ENCODE data around the gene GRHPR.

The GRHPR gene

DNA sequence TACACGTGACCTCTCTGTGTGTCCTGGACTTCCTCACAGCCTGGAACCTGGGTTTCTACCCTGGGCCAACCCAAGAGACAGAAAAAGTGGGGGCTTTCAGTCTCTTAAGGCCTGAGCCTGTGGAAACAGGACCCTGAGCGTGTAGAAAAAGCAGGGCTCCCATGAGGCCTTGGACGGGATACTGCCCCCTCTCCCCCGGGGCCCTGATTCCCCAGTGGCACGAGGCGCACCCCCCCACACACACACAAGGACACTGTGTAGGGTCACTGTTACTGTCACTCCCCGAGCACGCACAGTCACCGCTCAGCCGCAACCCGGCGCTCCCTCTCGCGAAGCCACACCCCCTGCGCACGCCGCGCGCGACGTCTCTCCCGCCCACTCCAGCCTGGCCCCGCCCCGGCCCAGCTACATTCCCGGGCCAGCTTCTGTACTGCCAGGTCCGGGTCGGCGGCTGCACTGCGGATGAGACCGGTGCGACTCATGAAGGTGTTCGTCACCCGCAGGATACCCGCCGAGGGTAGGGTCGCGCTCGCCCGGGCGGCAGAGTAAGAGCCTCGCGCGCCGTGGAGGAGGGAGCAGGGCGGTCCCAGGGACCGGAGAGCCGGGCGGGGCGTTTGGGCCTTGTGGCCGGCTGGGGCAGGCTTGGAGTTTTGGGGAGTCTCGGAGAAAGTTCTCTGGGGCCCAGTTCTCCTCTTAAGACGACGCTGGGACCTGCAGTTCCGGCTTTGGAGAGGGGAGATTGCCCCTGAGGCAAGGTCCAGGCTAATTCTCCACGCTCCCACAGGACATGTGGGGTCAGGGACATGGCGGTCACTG is at the start of gene GRHPR:
Gene GRHPR (plus strand): TSS at position 408 of the 816 bp plus-strand sequence. CDS start 55 bp downstream, at position 463.
- DNase-seq = peak; percentile 89 to 99 (median 96)
- intact Hi-C loops (cut with DNase I) = no loop called here

DNA sequence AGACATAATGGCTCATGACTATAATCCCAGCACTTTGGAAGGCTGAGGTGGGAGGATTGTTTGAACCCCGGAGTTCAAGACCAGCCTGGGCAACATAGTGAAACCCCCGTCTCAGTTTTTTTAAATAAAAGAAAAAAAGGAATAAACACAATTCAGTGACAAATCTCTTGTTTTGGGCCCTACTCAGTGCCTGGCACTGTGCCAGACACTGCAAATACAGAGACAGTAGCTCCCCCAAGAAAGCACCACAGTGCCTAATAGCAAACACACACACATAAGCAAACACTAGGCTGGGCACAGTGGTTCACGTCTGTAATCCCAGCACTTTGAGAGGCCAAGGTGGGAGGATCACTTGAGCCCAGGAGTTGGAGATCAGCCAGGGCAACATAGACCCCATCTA is 49.7 kb upstream of the GRHPR start:
- no peak for DNase-seq
- intact Hi-C loops (cut with DNase I) = no loop called here

- no peak for DNase-seq
- intact Hi-C loops (cut with DNase I) = no loop called here
These were observed 48.9 kb upstream of the GRHPR start for GRCh38 chr9:37373621-37374020.

DNA sequence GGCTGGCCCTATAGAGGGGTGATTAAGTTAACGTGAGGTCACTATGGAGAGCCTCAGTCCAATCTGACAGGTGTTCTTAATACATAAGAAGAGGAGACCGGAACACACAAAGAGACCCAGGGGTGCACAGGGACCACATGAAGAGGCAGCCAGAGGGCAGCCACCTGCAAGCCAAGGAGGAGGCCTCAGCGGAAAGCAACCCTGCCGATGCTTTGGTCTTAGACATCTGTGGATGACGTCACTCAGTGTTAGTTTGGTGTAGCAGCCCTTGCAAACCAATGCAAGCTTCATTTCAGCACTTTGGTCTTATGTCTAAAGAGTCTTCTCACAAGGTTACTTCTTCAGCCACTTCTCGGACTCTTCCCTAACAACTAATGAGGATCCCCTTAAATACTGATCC is 47.6 kb upstream of the GRHPR start:
- intact Hi-C loops (cut with DNase I) = no loop called here
- DNase-seq = no peak

GRCh38 chr9:37377688-37378612 is 44.5 kb upstream of the GRHPR start:
- intact Hi-C loops (cut with DNase I) = no loop called here
- no peak for DNase-seq

DNA sequence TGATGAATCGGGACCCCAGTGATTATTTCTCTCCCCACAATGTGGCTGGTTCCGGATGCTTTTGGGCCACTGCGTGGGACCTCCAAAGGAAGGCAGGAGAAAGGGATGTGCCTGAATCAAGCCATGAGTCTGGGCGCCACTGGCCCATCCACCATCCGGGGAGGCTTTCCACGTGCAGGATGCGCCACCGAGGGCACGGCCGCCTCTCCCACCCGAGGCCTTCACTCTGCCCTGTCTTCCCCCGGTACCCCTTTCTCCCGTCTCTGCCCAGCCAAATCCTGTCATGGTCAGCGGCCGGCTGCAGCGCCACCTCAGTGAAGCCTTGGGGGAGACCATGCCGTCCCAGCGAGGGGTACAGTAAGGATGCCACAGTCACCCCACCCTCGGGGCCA is 43.9 kb upstream of the GRHPR start:
- intact Hi-C loops (cut with DNase I) = no loop called here
- DNase-seq = no peak

GRCh38 chr9:37379835-37380234 is 42.7 kb upstream of the GRHPR start:
- no peak for DNase-seq
- intact Hi-C loops (cut with DNase I) = no loop called here

DNA sequence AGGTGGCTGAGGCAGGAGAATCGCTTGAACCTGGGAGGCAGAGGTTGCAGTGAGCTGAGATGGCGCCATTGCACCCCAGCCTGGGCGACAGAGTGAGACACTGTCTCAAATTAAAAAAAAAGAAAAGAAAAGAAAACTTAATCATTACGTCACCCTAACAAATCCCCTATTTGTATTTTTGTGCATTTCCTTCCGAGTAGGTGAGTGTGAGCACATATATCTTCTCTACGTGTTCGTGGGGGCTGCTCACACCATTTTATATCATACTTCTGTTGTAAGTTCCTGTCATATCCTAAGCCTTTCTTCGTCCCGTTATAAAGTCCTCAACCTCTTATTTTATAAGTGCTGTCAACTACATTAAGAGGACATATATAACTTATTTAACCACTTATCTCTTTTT is 41.9 kb upstream of the GRHPR start:
- intact Hi-C loops (cut with DNase I) = no loop called here
- DNase-seq = no peak

- intact Hi-C loops (cut with DNase I) = no loop called here
- DNase-seq = no peak
These were observed 41.3 kb upstream of the GRHPR start for GRCh38 chr9:37381094-37381741.

DNA sequence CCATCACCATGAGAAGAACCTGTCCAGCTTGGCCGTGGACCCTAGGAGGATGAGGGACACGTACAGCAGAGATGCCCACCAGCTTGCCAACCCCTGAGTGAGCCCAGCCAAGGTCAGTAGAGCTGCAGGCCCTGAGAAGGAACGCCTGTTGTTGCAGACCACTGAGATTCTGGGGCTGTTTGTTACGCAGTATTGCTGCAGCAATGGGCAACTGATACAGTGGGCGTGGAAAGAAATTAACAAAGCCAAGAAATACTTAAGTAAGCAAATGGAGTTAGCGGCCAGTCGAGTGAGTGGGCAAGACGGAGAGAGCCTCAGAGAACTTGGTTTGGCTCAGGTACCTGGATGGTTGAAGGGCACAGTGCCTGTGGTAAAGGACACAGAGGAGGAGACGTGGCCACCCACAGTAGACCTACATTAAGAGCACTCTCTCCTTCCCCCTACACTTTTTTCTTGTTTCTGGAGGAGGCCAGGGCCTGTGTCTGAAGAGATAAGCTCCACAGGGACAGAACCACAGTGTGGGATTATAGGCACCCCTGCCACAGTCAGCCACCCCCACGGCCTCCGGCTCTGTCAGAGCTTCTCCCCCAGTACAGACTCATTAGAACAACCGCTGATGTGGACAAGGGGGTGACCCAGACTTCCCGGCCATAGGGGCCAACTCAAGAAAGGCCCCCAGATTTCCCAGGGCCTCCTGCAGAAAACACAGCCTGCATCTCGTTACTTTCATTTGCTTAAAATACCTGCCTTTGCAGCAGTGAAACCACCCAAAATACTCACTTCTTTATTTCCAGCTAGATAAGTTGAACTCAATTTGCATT is 40.1 kb upstream of the GRHPR start:
- no peak for DNase-seq
- intact Hi-C loops (cut with DNase I) = no loop called here

- DNase-seq = no peak
- intact Hi-C loops (cut with DNase I) = no loop called here
These were observed 39.5 kb upstream of the GRHPR start for GRCh38 chr9:37382982-37383357.

GRCh38 chr9:37383393-37383792 is 39.1 kb upstream of the GRHPR start:
- DNase-seq = no peak
- intact Hi-C loops (cut with DNase I) = no loop called here

DNA sequence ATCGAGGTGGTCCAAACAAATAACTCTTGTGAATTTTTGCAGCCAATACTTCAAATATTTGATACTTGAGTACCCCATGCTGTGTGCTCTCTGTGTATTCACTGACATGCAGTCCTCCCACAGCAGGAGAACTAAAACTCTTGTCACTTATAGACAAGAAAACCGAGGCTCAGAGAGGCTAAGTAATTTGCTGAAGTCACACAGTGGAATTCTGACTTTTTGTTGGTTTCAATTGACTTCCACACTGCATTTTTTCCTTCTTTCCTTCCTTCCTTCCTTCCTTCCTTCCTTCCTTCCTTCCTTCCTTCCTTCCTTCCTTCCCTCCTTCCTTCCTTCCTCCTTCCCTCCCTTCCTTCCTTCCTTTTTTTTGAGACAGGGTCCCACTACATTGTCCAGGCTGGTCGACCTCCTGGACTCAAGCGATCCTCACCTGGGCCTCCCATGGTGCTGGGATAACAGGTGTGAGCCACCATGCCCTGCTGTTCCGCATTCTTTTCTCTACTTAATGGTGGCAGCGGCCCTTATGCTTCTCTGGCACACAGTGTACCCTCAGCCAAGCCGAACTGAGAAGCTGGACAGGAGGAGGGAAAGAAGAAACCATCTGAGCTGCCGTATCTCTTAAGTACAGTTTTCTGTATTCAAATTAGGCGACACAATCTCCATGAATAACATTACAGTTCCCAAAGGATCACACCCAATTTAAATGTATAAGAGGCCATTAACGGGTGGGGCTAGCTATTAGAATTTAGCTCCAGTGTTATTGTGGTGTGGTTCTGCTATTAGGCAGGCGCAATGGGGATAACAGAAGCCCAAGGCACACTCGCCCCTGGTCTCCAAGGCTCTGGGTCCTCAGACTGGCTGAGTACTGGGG is 38.4 kb upstream of the GRHPR start:
- intact Hi-C loops (cut with DNase I) = no loop called here
- DNase-seq = no peak

GRCh38 chr9:37385286-37385685 is 37.2 kb upstream of the GRHPR start:
- intact Hi-C loops (cut with DNase I) = no loop called here
- no peak for DNase-seq

DNA sequence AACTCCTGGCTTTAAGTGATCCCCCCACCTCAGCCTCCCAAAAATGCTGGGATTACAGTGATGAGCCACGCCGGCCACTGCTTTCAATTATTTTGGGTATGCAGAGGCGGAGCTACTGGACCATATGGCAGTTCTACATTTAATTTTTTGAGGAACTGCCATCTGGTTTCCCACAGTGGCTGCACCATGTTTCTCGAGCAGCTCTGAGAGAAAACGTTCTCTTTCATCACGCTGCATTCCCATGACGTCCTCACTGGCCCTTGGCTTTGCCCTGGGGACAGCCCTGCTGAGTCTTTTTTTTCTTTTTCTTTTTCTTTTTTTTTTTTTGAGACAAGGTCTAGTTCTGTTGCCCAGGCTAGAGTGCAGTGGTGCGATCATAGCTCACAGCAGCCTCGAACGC is 35.5 kb upstream of the GRHPR start:
- intact Hi-C loops (cut with DNase I) = no loop called here
- no peak for DNase-seq

DNA sequence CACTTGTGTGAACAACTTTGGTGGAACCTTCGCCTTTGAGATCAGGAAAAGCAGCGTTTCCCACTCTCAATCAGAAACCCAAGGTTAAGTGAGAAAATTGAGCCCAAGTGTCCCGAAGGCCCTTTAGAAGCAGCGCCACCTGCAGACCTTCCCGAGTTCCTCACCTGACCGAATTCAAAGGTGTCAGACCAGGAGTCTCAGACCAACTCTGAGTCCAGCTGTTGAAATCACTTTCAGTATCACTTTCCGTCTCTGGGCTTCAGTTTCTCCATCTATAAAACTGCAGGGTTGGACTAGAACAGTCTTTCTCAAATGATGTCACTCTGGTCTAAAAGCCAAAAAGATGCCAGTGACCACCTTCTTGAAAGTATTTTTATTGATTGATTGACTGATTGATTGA is 31.7 kb upstream of the GRHPR start:
- intact Hi-C loops (cut with DNase I) = no loop called here
- no peak for DNase-seq

DNA sequence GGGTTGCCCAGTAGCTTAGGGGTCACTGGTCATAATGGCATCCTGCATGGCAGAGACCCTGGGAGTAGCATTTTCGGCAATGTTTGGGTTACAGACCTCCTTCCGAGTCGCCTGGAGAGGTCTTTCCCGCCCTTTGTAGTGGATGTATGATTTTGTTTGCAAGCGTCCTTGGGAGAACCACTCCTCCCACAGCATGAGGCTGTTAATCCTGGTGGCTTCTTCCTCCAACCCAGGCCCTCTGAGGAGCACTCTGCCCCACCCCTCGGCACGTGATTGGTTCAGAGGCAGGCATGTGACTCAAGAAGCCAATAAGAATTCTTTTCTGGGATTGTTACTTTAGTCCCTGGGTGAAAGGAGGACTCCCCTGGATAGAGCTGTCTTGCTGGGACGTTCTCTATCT is 30.2 kb upstream of the GRHPR start:
- DNase-seq = no peak
- intact Hi-C loops (cut with DNase I) = no loop called here

GRCh38 chr9:37395229-37395628 is 27.3 kb upstream of the GRHPR start:
- intact Hi-C loops (cut with DNase I) = no loop called here
- peak in 1 of 10 donors; percentile 55 for DNase-seq

GRCh38 chr9:37395663-37396062 is 26.8 kb upstream of the GRHPR start:
- intact Hi-C loops (cut with DNase I) = no loop called here
- no peak for DNase-seq
